ENCODE results near the gene EDC4. TPM values are rescaled to one million over a fixed set of nuclear protein-coding genes. Genes with fewer than 3 reads are reported as not detected.

The EDC4 gene
- total and polyA plus RNA-seq, 2 experiments from 2014 or later: 39.6 to 98.5 TPM

- ATAC-seq: peak; percentile 84
- Histone ChIP-seq H3F3A (replicated peaks; ENCODE audit: low read depth) (0 out of 2 replicates have a peak, but pooled peaks cover 6% of the 10 kb centered on the region), H3K9me2 (ENCODE audit: insufficient read depth) (no peaks in the 10 kb centered on the region), H2AFZ (no peak overlapping the region), H3K4me3 (no peak overlapping the region), H3K27ac (ENCODE audit: low read depth) (no peak overlapping the region), H3K4me2 (no peak overlapping the region), H3K79me2 (replicated peaks; ENCODE audit: insufficient read depth) (no peaks in the 10 kb centered on the region), H3K4me1 (ENCODE audit: insufficient read depth) (peaks cover 6% of the 10 kb centered on the region; the same call in 1 of the 2 replicates), H4K20me1 (replicated peaks; ENCODE audit: insufficient read depth) (no peaks in the 10 kb centered on the region; the same call in none of the 2 replicates), H3K36me3 (ENCODE audit: insufficient read depth) (no peaks in the 10 kb centered on the region), H3K27me3 (ENCODE audit: insufficient read depth) (no peaks in the 10 kb centered on the region)
- Mint-ChIP-seq H3K27ac (peak overlapping the region; percentile 82; the same call in 1 of the 2 replicates), H3K4me1 (peaks cover 13% of the 10 kb centered on the region), H3K4me3 (no peak overlapping the region), H3K9me3 (no peaks in the 10 kb centered on the region), H3K27me3 (ENCODE audit: insufficient read depth, low read depth, poor library complexity) (peaks cover 16% of the 10 kb centered on the region), H3K36me3 (ENCODE audit: low read depth) (peaks cover 9% of the 10 kb centered on the region; the same call in 1 of the 3 replicates)
- TF ChIP-seq REST (IDR thresholded peaks at IDR 0.05; ENCODE audit: unreplicated experiment): no peak
- peak; percentile 82 to 99 for TF ChIP-seq CTCF (conservative IDR thresholded peaks at IDR 0.05; ENCODE audit: low read depth in 2 of 2)
- peak; percentile 89 for DNase-seq (ENCODE audit: low spot score)
Measured at GRCh38 chr16:67928561-67929364, 55.9 kb downstream of the EDC4 start.

- H3K27ac Mint-ChIP-seq: no peak overlapping the region
- Histone ChIP-seq H3K9me2 (ENCODE audit: insufficient read depth) (no peaks in the 10 kb centered on the region), H3K27ac (ENCODE audit: low read depth) (no peak overlapping the region), H3K79me2 (replicated peaks; ENCODE audit: insufficient read depth) (0 out of 2 replicates have a peak, but pooled peaks cover 5% of the 10 kb centered on the region), H3K27me3 (ENCODE audit: insufficient read depth) (no peaks in the 10 kb centered on the region), H3K4me3 (no peak overlapping the region), H3K36me3 (ENCODE audit: insufficient read depth) (no peaks in the 10 kb centered on the region), H3K4me2 (no peak overlapping the region), H2AFZ (no peak overlapping the region), H3K4me1 (ENCODE audit: insufficient read depth) (peaks cover 16% of the 10 kb centered on the region; the same call in 1 of the 2 replicates), H4K20me1 (replicated peaks; ENCODE audit: insufficient read depth) (peaks cover 3% of the 10 kb centered on the region), H3F3A (replicated peaks; ENCODE audit: low read depth) (peaks cover 11% of the 10 kb centered on the region; the same call in 1 of the 2 replicates)
- ATAC-seq (no peak), DNase-seq (ENCODE audit: low spot score) (no peak)
- H3K36me3 Mint-ChIP-seq (ENCODE audit: low read depth): peaks cover 13% of the 10 kb centered on the region; the same call in 1 of the 3 replicates
- H3K27me3 Mint-ChIP-seq (ENCODE audit: insufficient read depth, low read depth, poor library complexity): peaks cover 28% of the 10 kb centered on the region
- TF ChIP-seq REST (IDR thresholded peaks at IDR 0.05; ENCODE audit: unreplicated experiment) (no peak), STAT1 (IDR thresholded peaks at IDR 0.05; ENCODE audit: unreplicated experiment) (no peak), ETS1 (IDR thresholded peaks at IDR 0.05) (no peak), NANOG (IDR thresholded peaks at IDR 0.05; ENCODE audit: borderline replicate concordance) (no peak), POLR2AphosphoS5 (IDR thresholded peaks at IDR 0.05; ENCODE audit: low read depth) (no peak), EZH2 (IDR thresholded peaks at IDR 0.05; ENCODE audit: low read depth, unreplicated experiment) (no peak), EZH2phosphoT487 (IDR thresholded peaks at IDR 0.05; ENCODE audit: unreplicated experiment) (no peak), CTCF (conservative IDR thresholded peaks at IDR 0.05; ENCODE audit: low read depth in 2 of 2) (no peak), CREB1 (CRISPR knock-in tag; IDR thresholded peaks at IDR 0.05; ENCODE audit: low read depth) (no peak), ZNF114 (CRISPR knock-in tag; IDR thresholded peaks at IDR 0.05) (no peak)
- H3K4me3 Mint-ChIP-seq: no peak overlapping the region
- no peaks in the 10 kb centered on the region for H3K9me3 Mint-ChIP-seq
- peaks cover 26% of the 10 kb centered on the region for H3K4me1 Mint-ChIP-seq
Measured at GRCh38 chr16:67930191-67930590, 57.3 kb downstream of the EDC4 start.

Measured in GM23338 (cell line).